Measurements from ENCODE around the gene CSPG4. TPM values are rescaled to one million over a fixed set of nuclear protein-coding genes. Genes with fewer than 3 reads are reported as not detected.
A peak's percentile ranks its signal among the peaks of the same experiment; 100 is the strongest.
"Not testable (repeated sequence)": the region's sequence is repeated elsewhere in the genome, so short reads cannot be mapped to it uniquely, and the experiment has no call there.

CSPG4 gene
- total and polyA plus RNA-seq, 10 of the 15 experiments (the other 5 are each of a cell fraction or from before 2014, with no cell fraction given), result 0.02 to 2.2 (median 0.76) TPM

- peak; percentile 93 for FAIRE-seq
- DNase-seq (ENCODE audit: low read depth, low spot score); H3K27me3 ChIP-seq (replicated peaks in 1 of 2; ENCODE audit: control insufficient read depth in 2 of 2, insufficient read depth in 2 of 2, low read length in 1 of 2); POLR2A ChIA-PET; H3K27ac ChIP-seq (ENCODE audit: control insufficient read depth, insufficient read depth); BruUV-seq (replicated peaks); H3K9ac ChIP-seq (ENCODE audit: control insufficient read depth, insufficient read depth, low read length); H4K20me1 ChIP-seq (ENCODE audit: control insufficient read depth, insufficient read depth); H3K4me1 ChIP-seq (ENCODE audit: control insufficient read depth, insufficient read depth, low read length); in situ Hi-C loops (cut with MboI); H3K79me2 ChIP-seq (ENCODE audit: control insufficient read depth, insufficient read depth, low read length); H3K4me2 ChIP-seq (ENCODE audit: control insufficient read depth, insufficient read depth); H3K4me3 ChIP-seq; H3K36me3 ChIP-seq (ENCODE audit: control insufficient read depth in 2 of 2, insufficient read depth in 2 of 2, low read length in 1 of 2); H3K9me3 ChIP-seq (replicated peaks; ENCODE audit: control insufficient read depth, insufficient read depth, low read length): not testable (repeated sequence)
- WGBS (ENCODE audit: insufficient coverage, insufficient replicate concordance, low lambda C conversion rate, missing lambda C conversion rate), result 5% methylated on average over 13 of the region's 14 CpGs
- intact Hi-C loops (cut with micrococcal nuclease; ENCODE audit: unreplicated experiment), result loop anchor here (1.0 kb wide), 1 partner anchor 316 kb away; no protein-coding TSS in a partner anchor
- CTCF ChIA-PET, result interaction anchor here (0.6 to 6.8 kb wide), 13 partner anchors 11 to 654 kb away, joined by 3 to 58 read pairs (median 3); partner anchors contain the start of gene MAN2C1
- RAD21 ChIA-PET (ENCODE audit: unreplicated experiment), result interaction anchor here (0.6 to 3.3 kb wide), 6 partner anchors 39 to 316 kb away, joined by 3 to 49 read pairs (median 4); partner anchors contain the start of genes MAN2C1 and SNUPN
- peak; percentile 25; the same call in 1 of the 2 replicates for TF ChIP-seq RUNX3 (IDR thresholded peaks at IDR 0.05; ENCODE audit: low read length)
- peak; percentile 70 to 80 (median 73) for TF ChIP-seq CTCF (IDR thresholded peaks at IDR 0.05 in 2 of 3, conservative IDR thresholded peaks at IDR 0.05 in 1 of 3; ENCODE audit: control insufficient read depth in 2 of 3, extremely low read depth in 1 of 3, insufficient read depth in 1 of 3, low read depth in 3 of 3, low read length in 3 of 3)
- TF ChIP-seq RAD21 (IDR thresholded peaks at IDR 0.05; ENCODE audit: insufficient read depth, low read depth, low read length), result peak; percentile 73
- TF ChIP-seq YY1 (IDR thresholded peaks at IDR 0.05; ENCODE audit: low read depth, low read length), result peak; percentile 55; the same call in 1 of the 2 replicates
- TF ChIP-seq SMC3 (IDR thresholded peaks at IDR 0.05; ENCODE audit: borderline replicate concordance, low read length), result peak; percentile 73
- peak overlapping the region; percentile 47; the same call in 1 of the 2 replicates for H2AFZ ChIP-seq (ENCODE audit: control insufficient read depth, low read depth, low read length)
- peak; percentile 95 for ATAC-seq
- SMC1A ChIA-PET (ENCODE audit: uncharacterized antibody, unreplicated experiment), result interaction anchor here (0.8 to 1.6 kb wide), 5 partner anchors 38 to 238 kb away, joined by 3 to 5 read pairs (median 5); a partner anchor contains a TSS
Measured at GRCh38 chr15:75683646-75684312, 28.9 kb downstream of the CSPG4 start.
